BLaER1 (cell line): Measurements from ENCODE around the gene MAN1C1.
A peak's percentile ranks its signal among the peaks of the same experiment; 100 is the strongest.

Experiments used
- H3K27ac ChIP-seq: shearing (Covaris generic); formaldehyde crosslinking; 2 replicates; pipeline ENCODE4 v1.8.1; 2022
- H3K27me3 ChIP-seq: shearing (Covaris generic); formaldehyde crosslinking; 2 replicates; pipeline ENCODE4 v1.8.1; 2022
- H3K36me3 ChIP-seq: shearing (Covaris generic); formaldehyde crosslinking; 2 replicates; pipeline ENCODE4 v1.8.1; 2022
- H3K4me1 ChIP-seq: shearing (Covaris generic); formaldehyde crosslinking; 2 replicates; pipeline ENCODE4 v1.8.1; 2022
- H3K4me2 ChIP-seq: shearing (Covaris generic); formaldehyde crosslinking; 2 replicates; pipeline ENCODE4 v1.8.1; 2022
- H3K4me3 ChIP-seq: shearing (Covaris generic); formaldehyde crosslinking; 2 replicates; pipeline ENCODE4 v1.8.1; 2022
- H3K9ac ChIP-seq: shearing (Covaris generic); formaldehyde crosslinking; 2 replicates; pipeline ENCODE4 v1.8.1; 2022
- H3K9me3 ChIP-seq: shearing (Covaris generic); formaldehyde crosslinking; 2 replicates; pipeline ENCODE4 v1.8.1; 2022
- H4K20me1 ChIP-seq: shearing (Covaris generic); formaldehyde crosslinking; 2 replicates; pipeline ENCODE4 v1.8.1; 2022
- Cebpa-rat ChIP-seq: shearing (Covaris generic); IDR thresholded peaks from 2 replicates; pipeline ENCODE4 v1.8.1; 2022

MAN1C1 gene

GRCh38 chr1:25795211-25795610 lies 178.6 kb downstream of the MAN1C1 start:
- H3K4me2 ChIP-seq, result no peak overlapping the region
- H3K27ac ChIP-seq, result no peak overlapping the region
- TF ChIP-seq Cebpa-rat, result no peak
- peaks cover 51% of the 10 kb centered on the region for H3K4me1 ChIP-seq
- H3K36me3 ChIP-seq, result no peaks in the 10 kb centered on the region
- no peak overlapping the region for H3K9ac ChIP-seq
- no peak overlapping the region for H3K4me3 ChIP-seq
- no peaks in the 10 kb centered on the region for H3K27me3 ChIP-seq
- no peaks in the 10 kb centered on the region for H4K20me1 ChIP-seq
- no peaks in the 10 kb centered on the region for H3K9me3 ChIP-seq

- peaks cover 58% of the 10 kb centered on the region for H3K4me1 ChIP-seq
- H3K27ac ChIP-seq, result peak overlapping the region; percentile 8; the same call in 1 of the 2 replicates
- no peaks in the 10 kb centered on the region for H3K9me3 ChIP-seq
- H3K36me3 ChIP-seq, result no peaks in the 10 kb centered on the region
- peak overlapping the region; percentile 56 for H3K4me2 ChIP-seq
- 0 out of 2 replicates have a peak overlapping the region, but pooled peaks have one; percentile 0 for H3K9ac ChIP-seq
- no peaks in the 10 kb centered on the region for H3K27me3 ChIP-seq
- H4K20me1 ChIP-seq, result no peaks in the 10 kb centered on the region
- no peak overlapping the region for H3K4me3 ChIP-seq
- no peak for TF ChIP-seq Cebpa-rat
Observed at GRCh38 chr1:25795946-25796810, 179.6 kb downstream of the MAN1C1 start.

GRCh38 chr1:25796811-25797458 lies 180.3 kb downstream of the MAN1C1 start:
- Histone ChIP-seq H3K4me1 (peaks cover 65% of the 10 kb centered on the region), H3K36me3 (no peaks in the 10 kb centered on the region), H3K9ac (0 out of 2 replicates have a peak overlapping the region, but pooled peaks have one; percentile 0), H3K9me3 (no peaks in the 10 kb centered on the region), H4K20me1 (no peaks in the 10 kb centered on the region), H3K4me2 (peak overlapping the region; percentile 56), H3K4me3 (no peak overlapping the region), H3K27me3 (no peaks in the 10 kb centered on the region), H3K27ac (peak overlapping the region; percentile 42; the same call in 1 of the 2 replicates)
- TF ChIP-seq Cebpa-rat, result no peak

- Histone ChIP-seq H3K9ac (no peak overlapping the region), H3K9me3 (no peaks in the 10 kb centered on the region), H4K20me1 (peaks cover 5% of the 10 kb centered on the region; the same call in 1 of the 2 replicates), H3K4me3 (no peak overlapping the region), H3K4me1 (peaks cover 75% of the 10 kb centered on the region), H3K27ac (no peak overlapping the region), H3K27me3 (no peaks in the 10 kb centered on the region), H3K4me2 (no peak overlapping the region; the same call in 1 of the 2 replicates), H3K36me3 (no peaks in the 10 kb centered on the region)
- no peak for TF ChIP-seq Cebpa-rat
Observed at GRCh38 chr1:25797939-25798338, 181.3 kb downstream of the MAN1C1 start.

- Histone ChIP-seq H3K4me3 (no peak overlapping the region), H3K4me2 (peak overlapping the region; percentile 84), H3K27me3 (no peaks in the 10 kb centered on the region), H4K20me1 (peaks cover 8% of the 10 kb centered on the region; the same call in 1 of the 2 replicates), H3K36me3 (no peaks in the 10 kb centered on the region), H3K9me3 (no peaks in the 10 kb centered on the region), H3K27ac (0 out of 2 replicates have a peak overlapping the region, but pooled peaks have one; percentile 78), H3K4me1 (peaks cover 83% of the 10 kb centered on the region), H3K9ac (peak overlapping the region; percentile 77; the same call in 1 of the 2 replicates)
- TF ChIP-seq Cebpa-rat, result no peak
Observed at GRCh38 chr1:25798666-25799351, 182.2 kb downstream of the MAN1C1 start.

GRCh38 chr1:25799352-25799934 lies 182.9 kb downstream of the MAN1C1 start:
- H3K9ac ChIP-seq, result peak overlapping the region; percentile 77
- H3K4me3 ChIP-seq, result peak overlapping the region; percentile 73
- H3K9me3 ChIP-seq, result no peaks in the 10 kb centered on the region
- peak overlapping the region; percentile 78 for H3K27ac ChIP-seq
- TF ChIP-seq Cebpa-rat, result no peak
- peaks cover 83% of the 10 kb centered on the region for H3K4me1 ChIP-seq
- peaks cover 13% of the 10 kb centered on the region; the same call in 1 of the 2 replicates for H4K20me1 ChIP-seq
- peak overlapping the region; percentile 84 for H3K4me2 ChIP-seq
- no peaks in the 10 kb centered on the region for H3K27me3 ChIP-seq
- H3K36me3 ChIP-seq, result no peaks in the 10 kb centered on the region

GRCh38 chr1:25799935-25800702 lies 183.5 kb downstream of the MAN1C1 start, which contains the start of gene SELENON:
Gene SELENON, plus strand, starts transcription at chr1:25800193. Its CDS starts 38 bp downstream, at chr1:25800231.
- Histone ChIP-seq H3K36me3 (no peaks in the 10 kb centered on the region; the same call in 1 of the 2 replicates), H3K4me1 (peaks cover 82% of the 10 kb centered on the region), H3K27ac (peak within 1 kb of the TSS; percentile 79), H3K9ac (peak within 1 kb of the TSS; percentile 81), H3K27me3 (no peaks in the 10 kb centered on the region), H3K9me3 (no peaks in the 10 kb centered on the region), H3K4me2 (peak within 1 kb of the TSS; percentile 84), H3K4me3 (peak within 1 kb of the TSS; percentile 73), H4K20me1 (peaks cover 17% of the 10 kb centered on the region; the same call in 1 of the 2 replicates)
- TF ChIP-seq Cebpa-rat, result no peak

- H3K4me3 ChIP-seq, result peak overlapping the region; percentile 73
- peak overlapping the region; percentile 81 for H3K9ac ChIP-seq
- peaks cover 24% of the 10 kb centered on the region; the same call in 1 of the 2 replicates for H4K20me1 ChIP-seq
- peaks cover 89% of the 10 kb centered on the region for H3K4me1 ChIP-seq
- TF ChIP-seq Cebpa-rat, result no peak
- no peaks in the 10 kb centered on the region for H3K9me3 ChIP-seq
- no peaks in the 10 kb centered on the region for H3K27me3 ChIP-seq
- peak overlapping the region; percentile 84 for H3K4me2 ChIP-seq
- no peaks in the 10 kb centered on the region; the same call in 1 of the 2 replicates for H3K36me3 ChIP-seq
- H3K27ac ChIP-seq, result peak overlapping the region; percentile 79
Observed at GRCh38 chr1:25800703-25801377, 184.2 kb downstream of the MAN1C1 start.
